Measurements from ENCODE around the gene MYCBPAP.

The MYCBPAP gene

DNA sequence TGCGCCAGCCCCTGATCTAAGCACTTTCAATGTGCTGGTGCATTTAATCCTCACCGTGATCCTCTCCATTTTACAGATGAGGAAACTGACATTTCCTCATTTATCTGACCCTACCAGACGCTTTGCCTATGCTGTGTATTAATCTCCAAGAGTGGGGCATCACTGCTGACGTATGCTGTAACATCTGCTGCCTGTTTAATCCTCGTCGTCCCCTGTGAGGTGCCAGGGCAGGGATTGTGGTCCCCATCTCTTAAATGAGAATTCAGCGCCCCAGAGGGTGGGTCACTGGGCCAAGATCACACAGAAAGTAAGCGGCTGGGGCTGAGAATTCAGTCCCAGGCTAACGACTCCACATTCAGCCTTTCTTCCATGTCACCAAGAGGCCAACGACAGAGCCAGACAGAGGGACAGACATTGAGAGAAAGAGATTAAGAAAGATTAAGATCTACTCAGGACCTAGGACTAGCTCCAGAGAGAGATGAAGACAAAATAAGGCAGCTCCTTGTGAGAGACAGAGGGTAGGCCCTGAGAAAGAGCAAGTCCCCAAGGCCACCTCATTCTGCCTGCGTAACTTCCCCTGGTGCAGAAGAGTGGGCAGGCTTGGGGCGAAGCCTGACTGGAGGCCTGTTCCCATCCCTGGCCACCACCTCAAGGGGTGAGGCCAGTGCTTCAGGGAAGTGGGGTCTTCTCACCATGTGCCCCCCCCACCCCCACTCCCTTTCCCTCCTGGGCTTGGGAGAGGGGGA lies 65.8 kb downstream of the MYCBPAP start:
- DNase-seq: no peak

- peak; percentile 57 for DNase-seq
Observed at GRCh38 chr17:50575581-50576210, 67.5 kb downstream of the MYCBPAP start.

DNA sequence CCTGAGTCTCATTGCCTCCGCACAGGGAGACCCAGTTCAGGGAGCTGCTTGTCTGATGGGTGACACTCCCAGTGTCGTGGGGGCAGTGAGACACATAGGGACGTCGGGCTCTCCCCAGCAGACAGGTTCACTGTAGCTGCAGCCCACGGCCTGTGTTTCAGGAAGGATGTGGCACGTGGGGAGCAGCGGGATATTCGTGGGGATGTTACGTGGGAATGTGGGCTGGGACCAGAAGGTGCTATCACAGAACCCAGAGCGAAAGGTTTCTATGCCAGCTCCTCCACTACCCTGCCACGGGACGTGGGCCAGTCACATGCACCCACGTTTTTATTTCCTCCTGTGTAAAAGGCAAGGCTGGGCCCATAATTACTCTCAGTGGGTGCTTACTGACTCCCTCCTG lies 68.6 kb downstream of the MYCBPAP start:
- no peak for DNase-seq

GRCh38 chr17:50577451-50577954 lies 69.3 kb downstream of the MYCBPAP start:
- no peak for DNase-seq

GRCh38 chr17:50578173-50578572 lies 69.9 kb downstream of the MYCBPAP start:
- DNase-seq: no peak

- no peak for DNase-seq
Observed at GRCh38 chr17:50579399-50579798, 71.2 kb downstream of the MYCBPAP start.

DNA sequence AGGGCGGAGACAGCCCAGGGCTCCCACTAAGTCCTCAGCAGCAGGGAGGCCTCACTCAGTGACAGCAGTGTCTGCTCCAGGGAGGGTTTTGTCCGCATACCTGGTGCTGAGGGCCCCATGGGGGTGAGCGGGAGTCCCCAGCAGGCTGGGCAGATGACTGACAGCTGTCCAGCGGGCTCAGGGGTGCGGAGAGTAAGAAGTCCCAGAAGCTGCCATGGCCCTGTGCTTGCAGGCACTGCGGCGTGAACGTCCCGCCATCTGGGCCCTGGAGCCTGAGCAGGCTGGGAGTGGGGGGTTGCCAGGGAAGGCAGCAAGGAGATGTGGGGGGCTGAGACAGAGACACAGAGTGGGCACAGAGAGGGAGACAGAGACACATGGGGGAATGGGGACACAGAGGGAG lies 72.4 kb downstream of the MYCBPAP start:
- DNase-seq: no peak

Measured in NCI-H1436 (cell line).